ENCODE results near the gene PRRT4.

- no peak for TF ChIP-seq CTCF (IDR thresholded peaks at IDR 0.05)
- no peak for TF ChIP-seq ZFX (IDR thresholded peaks at IDR 0.05; ENCODE audit: borderline replicate concordance)
These were observed 24.8 kb upstream of the PRRT4 start for GRCh38 chr7:128385988-128386925.

Measured in 22Rv1 (cell line).